ENCODE results near the gene OR1L6. TPM values are rescaled to one million over a fixed set of nuclear protein-coding genes. Genes with fewer than 3 reads are reported as not detected.

Gene OR1L6
- total RNA-seq, 2 experiments from 2014 or later: not detected

DNA sequence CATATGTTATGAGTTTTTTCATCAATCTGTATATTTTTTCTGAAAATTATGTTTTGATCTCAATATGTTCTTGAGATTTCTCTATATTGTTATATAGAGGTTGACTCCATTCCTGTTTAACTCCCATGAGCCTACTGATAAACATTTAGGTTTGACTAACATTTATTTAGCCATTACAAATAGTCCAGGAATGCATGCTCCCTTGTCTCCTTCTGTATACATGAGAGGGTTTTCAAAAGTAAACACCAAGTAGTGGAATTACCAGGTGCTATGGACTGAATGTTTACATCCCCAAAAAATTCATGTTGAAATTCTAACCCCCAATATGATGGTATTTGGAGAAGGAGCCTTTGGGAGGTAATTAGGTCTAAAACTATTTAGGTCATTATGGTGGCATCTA, 43.2 kb downstream of the OR1L6 start:
- no peak overlapping the region for H3K27ac Mint-ChIP-seq
- Histone ChIP-seq H3K27me3 (ENCODE audit: control insufficient read depth in 1 of 2, insufficient read depth in 2 of 2, low read length in 2 of 2) (no peaks in the 10 kb centered on the region), H3K4me1 (ENCODE audit: insufficient read depth, low read length) (no peaks in the 10 kb centered on the region), H3K27ac (ENCODE audit: low read depth in 1 of 2, low read length in 2 of 2) (no peak overlapping the region), H3K4me3 (ENCODE audit: low read length) (no peak overlapping the region), H3K36me3 (ENCODE audit: insufficient read depth, low read length) (no peaks in the 10 kb centered on the region), H3K9me3 (ENCODE audit: control insufficient read depth in 1 of 2, insufficient read depth in 1 of 2, low read length in 2 of 2) (no peaks in the 10 kb centered on the region)
- intact Hi-C loops (cut with DNase I, micrococcal nuclease): no loop called here
- ChIA-PET CTCF (no interaction called here), POLR2A (no interaction called here)
- H3K9me3 Mint-ChIP-seq: no peaks in the 10 kb centered on the region
- TF ChIP-seq, protein P1, sequence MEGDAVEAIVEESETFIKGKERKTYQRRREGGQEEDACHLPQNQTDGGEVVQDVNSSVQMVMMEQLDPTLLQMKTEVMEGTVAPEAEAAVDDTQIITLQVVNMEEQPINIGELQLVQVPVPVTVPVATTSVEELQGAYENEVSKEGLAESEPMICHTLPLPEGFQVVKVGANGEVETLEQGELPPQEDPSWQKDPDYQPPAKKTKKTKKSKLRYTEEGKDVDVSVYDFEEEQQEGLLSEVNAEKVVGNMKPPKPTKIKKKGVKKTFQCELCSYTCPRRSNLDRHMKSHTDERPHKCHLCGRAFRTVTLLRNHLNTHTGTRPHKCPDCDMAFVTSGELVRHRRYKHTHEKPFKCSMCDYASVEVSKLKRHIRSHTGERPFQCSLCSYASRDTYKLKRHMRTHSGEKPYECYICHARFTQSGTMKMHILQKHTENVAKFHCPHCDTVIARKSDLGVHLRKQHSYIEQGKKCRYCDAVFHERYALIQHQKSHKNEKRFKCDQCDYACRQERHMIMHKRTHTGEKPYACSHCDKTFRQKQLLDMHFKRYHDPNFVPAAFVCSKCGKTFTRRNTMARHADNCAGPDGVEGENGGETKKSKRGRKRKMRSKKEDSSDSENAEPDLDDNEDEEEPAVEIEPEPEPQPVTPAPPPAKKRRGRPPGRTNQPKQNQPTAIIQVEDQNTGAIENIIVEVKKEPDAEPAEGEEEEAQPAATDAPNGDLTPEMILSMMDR (IDR thresholded peaks at IDR 0.05): no peak
- ATAC-seq (ENCODE audit: poor library complexity): no peak
- DNase-seq: no peak
- H3K4me3 Mint-ChIP-seq: no peak overlapping the region
- no peaks in the 10 kb centered on the region for H3K4me1 Mint-ChIP-seq (ENCODE audit: low read depth)
- H3K27me3 Mint-ChIP-seq: no peaks in the 10 kb centered on the region
- H3K36me3 Mint-ChIP-seq (ENCODE audit: low read depth): no peaks in the 10 kb centered on the region

DNA sequence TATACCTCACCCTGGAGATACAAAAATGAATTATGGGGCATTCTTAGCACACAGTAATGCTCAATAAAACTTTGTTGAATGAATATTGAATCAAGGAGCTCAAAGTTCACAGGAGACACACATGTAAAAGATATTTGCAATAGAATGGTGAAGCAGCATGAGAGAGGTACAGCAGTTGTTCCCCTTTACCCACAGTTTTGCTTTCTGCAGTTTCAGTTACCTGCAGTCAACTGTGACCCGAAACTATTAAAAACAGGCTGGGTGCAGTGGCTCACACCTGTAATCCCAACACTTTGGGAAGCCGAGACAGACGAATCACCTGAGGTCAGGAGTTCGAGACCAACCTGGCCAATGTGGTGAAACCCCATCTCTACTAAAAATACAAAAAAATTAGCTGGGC, 44.2 kb downstream of the OR1L6 start:
- DNase-seq (no peak), ATAC-seq (ENCODE audit: poor library complexity) (no peak)
- H3K27me3 ChIP-seq (ENCODE audit: control insufficient read depth in 1 of 2, insufficient read depth in 2 of 2, low read length in 2 of 2): no peaks in the 10 kb centered on the region
- ChIA-PET POLR2A (no interaction called here), CTCF (no interaction called here)
- H3K4me1 Mint-ChIP-seq (ENCODE audit: low read depth): no peaks in the 10 kb centered on the region
- H3K4me3 Mint-ChIP-seq: no peak overlapping the region
- no peak overlapping the region for H3K27ac ChIP-seq (ENCODE audit: low read depth in 1 of 2, low read length in 2 of 2)
- intact Hi-C loops (cut with DNase I, micrococcal nuclease): no loop called here
- H3K27me3 Mint-ChIP-seq: no peaks in the 10 kb centered on the region
- no peaks in the 10 kb centered on the region for H3K9me3 ChIP-seq (ENCODE audit: control insufficient read depth in 1 of 2, insufficient read depth in 1 of 2, low read length in 2 of 2)
- TF ChIP-seq, protein P1 (IDR thresholded peaks at IDR 0.05): no peak
- no peaks in the 10 kb centered on the region for H3K9me3 Mint-ChIP-seq
- no peak overlapping the region for H3K27ac Mint-ChIP-seq
- H3K4me1 ChIP-seq (ENCODE audit: insufficient read depth, low read length): no peaks in the 10 kb centered on the region
- H3K4me3 ChIP-seq (ENCODE audit: low read length): no peak overlapping the region
- no peaks in the 10 kb centered on the region for H3K36me3 ChIP-seq (ENCODE audit: insufficient read depth, low read length)
- H3K36me3 Mint-ChIP-seq (ENCODE audit: low read depth): no peaks in the 10 kb centered on the region

DNA sequence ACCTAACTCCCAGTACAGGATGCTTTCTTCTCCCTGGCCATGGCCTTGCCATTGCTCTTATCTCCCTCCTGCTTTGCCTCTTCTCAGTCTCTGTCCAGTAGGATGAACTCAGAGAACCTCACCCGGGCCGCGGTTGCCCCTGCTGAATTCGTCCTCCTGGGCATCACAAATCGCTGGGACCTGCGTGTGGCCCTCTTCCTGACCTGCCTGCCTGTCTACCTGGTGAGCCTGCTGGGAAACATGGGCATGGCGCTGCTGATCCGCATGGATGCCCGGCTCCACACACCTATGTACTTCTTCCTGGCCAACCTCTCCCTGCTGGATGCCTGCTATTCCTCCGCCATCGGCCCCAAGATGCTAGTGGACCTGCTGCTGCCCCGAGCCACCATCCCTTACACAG, 46.7 kb downstream of the OR1L6 start, which contains the start of gene OR5C1:
Gene OR5C1, plus strand, starts transcription at position 103 of the 400 bp plus-strand sequence. Its CDS starts 0 bp downstream, at position 103.
- H3K27ac ChIP-seq (ENCODE audit: low read depth in 1 of 2, low read length in 2 of 2): no peak within 1 kb of the TSS
- no peaks in the 10 kb centered on the region for H3K4me1 Mint-ChIP-seq (ENCODE audit: low read depth)
- H3K27ac Mint-ChIP-seq: no peak within 1 kb of the TSS
- no peaks in the 10 kb centered on the region for H3K27me3 ChIP-seq (ENCODE audit: control insufficient read depth in 1 of 2, insufficient read depth in 2 of 2, low read length in 2 of 2)
- ChIA-PET POLR2A (no interaction called here), CTCF (no interaction called here)
- ATAC-seq (ENCODE audit: poor library complexity) (no peak), DNase-seq (no peak)
- no peaks in the 10 kb centered on the region for H3K9me3 ChIP-seq (ENCODE audit: control insufficient read depth in 1 of 2, insufficient read depth in 1 of 2, low read length in 2 of 2)
- H3K9me3 Mint-ChIP-seq: no peaks in the 10 kb centered on the region
- no peaks in the 10 kb centered on the region for H3K4me1 ChIP-seq (ENCODE audit: insufficient read depth, low read length)
- TF ChIP-seq, protein P1 (IDR thresholded peaks at IDR 0.05): no peak
- intact Hi-C loops (cut with DNase I, micrococcal nuclease): no loop called here
- no peak within 1 kb of the TSS for H3K4me3 Mint-ChIP-seq
- no peaks in the 10 kb centered on the region for H3K27me3 Mint-ChIP-seq
- H3K36me3 Mint-ChIP-seq (ENCODE audit: low read depth): no peaks in the 10 kb centered on the region
- no peaks in the 10 kb centered on the region for H3K36me3 ChIP-seq (ENCODE audit: insufficient read depth, low read length)
- no peak within 1 kb of the TSS for H3K4me3 ChIP-seq (ENCODE audit: low read length)

Data from CD4-positive, alpha-beta T cell (primary cell).